Adipocyte (in vitro differentiated cells): ENCODE results near the gene NRXN2.

Experiments used
- DNase-seq: peaks from one replicate; pipeline ENCODE4 v3.0.0-alpha.2; 2015; ENCODE audit warnings: low read depth
- H3K27me3 ChIP-seq: replicated peaks from 2 replicates; pipeline ENCODE4 v1.7.0; 2013; ENCODE audit warnings: mild to moderate bottlenecking, low read length, moderate library complexity; ENCODE audit not compliant: control insufficient read depth, insufficient read depth
- H3K36me3 ChIP-seq: 2 replicates; pipeline ENCODE4 v1.7.0; 2013; ENCODE audit warnings: low read length, mild to moderate bottlenecking, moderate library complexity; ENCODE audit not compliant: control insufficient read depth, insufficient read depth, severe bottlenecking
- H3K4me1 ChIP-seq: 2 replicates; pipeline ENCODE4 v1.7.0; 2013; ENCODE audit warnings: mild to moderate bottlenecking, low read length, moderate library complexity; ENCODE audit not compliant: control insufficient read depth, insufficient read depth
- H3K4me3 ChIP-seq: 2 replicates; pipeline ENCODE4 v1.7.0; 2013; ENCODE audit warnings: mild to moderate bottlenecking, low read length, moderate library complexity
- H3K9ac ChIP-seq: 2 replicates; pipeline ENCODE4 v1.7.0; 2013; ENCODE audit warnings: mild to moderate bottlenecking, low read length, moderate library complexity
- H3K9me3 ChIP-seq: 2 replicates; pipeline ENCODE4 v1.7.0; 2013; ENCODE audit warnings: mild to moderate bottlenecking, low read length, moderate library complexity; ENCODE audit not compliant: control insufficient read depth

Gene NRXN2

GRCh38 chr11:64764753-64765152, 41.8 kb upstream of the NRXN2 start:
- peaks cover 66% of the 10 kb centered on the region for H3K36me3 ChIP-seq
- peaks cover 39% of the 10 kb centered on the region for H3K4me1 ChIP-seq
- no peaks in the 10 kb centered on the region for H3K9me3 ChIP-seq
- no peak overlapping the region for H3K4me3 ChIP-seq
- H3K27me3 ChIP-seq, result no peaks in the 10 kb centered on the region
- H3K9ac ChIP-seq, result no peak overlapping the region
- DNase-seq, result no peak

DNA sequence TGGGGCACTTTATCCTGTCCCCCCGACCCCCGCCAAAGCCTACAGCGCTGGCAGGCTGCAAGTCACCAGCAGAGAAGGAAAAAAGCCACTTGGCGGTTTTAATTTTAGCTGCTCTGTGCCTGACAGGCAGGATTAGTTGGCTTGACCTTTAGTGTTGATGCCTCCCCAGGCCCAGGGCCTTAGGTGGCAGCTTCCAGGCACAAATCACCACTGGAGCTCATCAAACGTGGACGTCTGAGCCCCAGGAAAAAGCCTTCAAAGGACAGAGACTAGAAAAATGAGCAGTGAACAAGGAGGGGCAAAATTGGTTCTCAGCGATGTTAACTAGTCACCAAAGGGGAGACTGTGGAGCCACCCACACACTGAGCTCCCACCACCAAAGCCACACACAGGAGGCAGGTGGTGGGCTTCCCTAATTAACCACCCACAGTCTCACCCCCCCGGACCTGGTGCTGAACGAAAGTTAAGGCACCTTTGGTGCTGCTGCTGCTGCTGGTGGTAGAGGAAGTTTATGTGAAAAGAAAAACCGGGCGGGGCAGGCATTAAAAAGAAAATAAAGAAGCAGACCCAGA, 41.1 kb upstream of the NRXN2 start:
- H3K27me3 ChIP-seq, result no peaks in the 10 kb centered on the region
- peaks cover 45% of the 10 kb centered on the region for H3K4me1 ChIP-seq
- H3K4me3 ChIP-seq, result no peak overlapping the region
- DNase-seq, result no peak
- no peaks in the 10 kb centered on the region for H3K9me3 ChIP-seq
- peak overlapping the region; percentile 33 for H3K9ac ChIP-seq
- H3K36me3 ChIP-seq, result peaks cover 60% of the 10 kb centered on the region

GRCh38 chr11:64763526-64764039, 40.6 kb upstream of the NRXN2 start:
- Histone ChIP-seq H3K27me3 (no peaks in the 10 kb centered on the region), H3K4me3 (no peak overlapping the region), H3K9me3 (no peaks in the 10 kb centered on the region), H3K9ac (peak overlapping the region; percentile 33), H3K36me3 (peaks cover 54% of the 10 kb centered on the region), H3K4me1 (peaks cover 45% of the 10 kb centered on the region)
- DNase-seq, result no peak

- Histone ChIP-seq H3K4me1 (peaks cover 45% of the 10 kb centered on the region), H3K9me3 (no peaks in the 10 kb centered on the region), H3K36me3 (peaks cover 48% of the 10 kb centered on the region), H3K9ac (peak overlapping the region; percentile 33), H3K4me3 (no peak overlapping the region), H3K27me3 (no peaks in the 10 kb centered on the region)
- no peak for DNase-seq
Observed at GRCh38 chr11:64762674-64763525, 39.9 kb upstream of the NRXN2 start.

DNA sequence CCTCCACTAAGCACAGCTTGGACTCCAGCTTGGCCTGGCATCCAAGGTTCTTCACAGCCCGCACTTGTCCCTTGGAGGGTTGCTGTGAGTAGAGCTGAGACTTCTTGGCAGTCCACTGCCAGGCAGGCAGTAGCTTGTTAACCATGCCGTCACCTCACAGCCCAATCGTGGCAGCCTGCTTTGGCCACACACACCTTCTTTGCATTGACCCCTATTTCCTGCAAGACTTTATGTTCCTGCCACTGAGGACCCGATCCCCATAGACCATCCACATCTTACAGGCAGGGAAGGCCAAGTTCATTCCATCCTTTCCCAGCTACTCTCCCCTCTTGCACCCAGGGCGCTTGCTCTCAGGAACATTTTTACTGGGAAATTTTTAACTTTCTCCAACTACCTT, 39.3 kb upstream of the NRXN2 start:
- Histone ChIP-seq H3K4me3 (no peak overlapping the region), H3K9ac (peak overlapping the region; percentile 25), H3K9me3 (no peaks in the 10 kb centered on the region), H3K4me1 (peaks cover 45% of the 10 kb centered on the region), H3K27me3 (no peaks in the 10 kb centered on the region), H3K36me3 (peaks cover 41% of the 10 kb centered on the region)
- DNase-seq, result no peak

DNA sequence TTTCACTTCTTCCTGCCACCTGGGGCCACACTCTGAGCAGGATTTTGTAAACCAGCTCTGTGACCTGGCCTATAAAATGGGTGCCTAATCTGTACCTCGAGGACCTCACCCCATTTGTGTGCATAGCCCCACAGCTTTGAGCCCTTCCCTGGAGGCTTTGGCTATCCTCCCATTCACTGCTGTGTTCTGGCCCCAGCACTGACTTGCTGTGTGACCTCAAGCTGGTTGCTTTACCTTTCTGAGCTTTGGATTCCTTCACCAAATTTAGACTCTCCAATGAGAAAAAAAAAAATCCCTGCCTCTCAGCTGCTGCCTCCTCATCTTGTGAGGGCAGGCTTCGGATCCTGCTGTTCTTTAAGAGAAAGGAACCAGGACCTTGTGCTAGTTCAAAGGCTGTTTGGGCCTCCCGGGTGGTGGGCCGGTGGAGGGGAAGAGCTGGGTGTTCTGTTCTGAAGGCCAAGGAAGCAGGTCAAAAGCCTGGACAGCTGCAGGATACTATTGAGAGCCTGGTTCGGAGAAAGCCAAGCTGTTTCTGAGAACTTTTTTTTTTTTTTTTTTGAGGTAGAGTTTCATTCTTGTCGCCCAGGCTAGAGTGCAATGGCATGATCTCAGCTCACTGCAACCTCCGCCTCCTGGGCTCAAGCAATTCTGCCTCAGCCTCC, 37.9 kb upstream of the NRXN2 start:
- no peak for DNase-seq
- Histone ChIP-seq H3K9me3 (no peaks in the 10 kb centered on the region), H3K36me3 (peaks cover 32% of the 10 kb centered on the region), H3K27me3 (no peaks in the 10 kb centered on the region), H3K4me1 (peaks cover 45% of the 10 kb centered on the region), H3K9ac (peak overlapping the region; percentile 78), H3K4me3 (no peak overlapping the region)

DNA sequence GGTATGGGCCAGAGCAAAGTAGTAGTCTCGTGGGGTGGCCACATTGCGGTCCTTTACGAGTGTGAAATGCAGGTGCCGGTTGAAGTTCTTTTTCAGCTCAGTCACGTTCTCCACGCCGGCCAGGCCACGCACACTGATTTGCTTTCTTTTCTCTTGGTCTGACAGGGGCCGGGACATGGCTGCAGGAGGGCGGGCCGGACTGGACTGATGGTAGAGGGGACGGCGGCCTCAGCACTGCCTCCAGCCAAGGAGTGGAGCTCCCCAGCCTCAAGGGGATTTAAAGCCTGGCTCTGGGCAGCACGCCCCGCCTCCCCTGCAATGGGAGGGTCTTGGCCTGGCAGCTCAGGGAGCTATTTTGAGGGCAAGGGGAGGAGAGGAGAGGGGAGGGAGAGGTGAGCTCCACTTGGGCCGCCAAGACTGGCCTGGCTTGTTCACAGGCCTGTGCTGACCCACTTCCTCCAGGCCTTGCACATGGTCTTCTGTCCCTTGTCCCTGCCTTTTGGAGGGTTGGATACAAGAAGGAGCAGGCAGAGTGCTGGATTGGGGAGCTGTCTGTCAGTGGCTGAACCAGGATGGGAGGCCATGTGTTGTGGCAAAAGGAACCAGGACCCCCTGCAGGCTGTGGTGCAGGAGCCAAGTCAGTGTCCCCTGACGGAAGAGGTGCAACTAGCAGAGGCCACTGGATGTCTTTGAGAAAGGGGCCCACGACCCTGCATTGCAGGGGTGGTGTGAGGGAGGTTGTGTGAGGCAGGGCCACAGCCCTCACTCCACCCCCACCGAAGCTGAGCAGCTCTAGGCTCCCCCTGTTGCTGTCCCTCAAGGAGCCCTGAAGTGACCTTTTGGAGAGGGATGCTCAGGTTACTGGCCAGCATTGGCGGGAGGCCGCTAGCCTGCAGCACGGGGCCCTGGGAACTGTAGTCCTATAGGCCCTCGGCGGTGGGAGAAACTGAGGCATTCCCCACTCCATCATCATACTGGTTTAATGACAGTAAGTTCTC, 37.0 kb upstream of the NRXN2 start, which contains the start of gene PYGM:
TSS of gene PYGM (minus strand) at position 253 of the 998 bp plus-strand sequence. CDS start at position 177, 76 bp downstream.
- Histone ChIP-seq H3K27me3 (no peaks in the 10 kb centered on the region), H3K4me3 (peak within 1 kb of the TSS; percentile 56), H3K9ac (peak within 1 kb of the TSS; percentile 78), H3K9me3 (no peaks in the 10 kb centered on the region), H3K36me3 (peaks cover 25% of the 10 kb centered on the region), H3K4me1 (peaks cover 45% of the 10 kb centered on the region)
- no peak for DNase-seq

DNA sequence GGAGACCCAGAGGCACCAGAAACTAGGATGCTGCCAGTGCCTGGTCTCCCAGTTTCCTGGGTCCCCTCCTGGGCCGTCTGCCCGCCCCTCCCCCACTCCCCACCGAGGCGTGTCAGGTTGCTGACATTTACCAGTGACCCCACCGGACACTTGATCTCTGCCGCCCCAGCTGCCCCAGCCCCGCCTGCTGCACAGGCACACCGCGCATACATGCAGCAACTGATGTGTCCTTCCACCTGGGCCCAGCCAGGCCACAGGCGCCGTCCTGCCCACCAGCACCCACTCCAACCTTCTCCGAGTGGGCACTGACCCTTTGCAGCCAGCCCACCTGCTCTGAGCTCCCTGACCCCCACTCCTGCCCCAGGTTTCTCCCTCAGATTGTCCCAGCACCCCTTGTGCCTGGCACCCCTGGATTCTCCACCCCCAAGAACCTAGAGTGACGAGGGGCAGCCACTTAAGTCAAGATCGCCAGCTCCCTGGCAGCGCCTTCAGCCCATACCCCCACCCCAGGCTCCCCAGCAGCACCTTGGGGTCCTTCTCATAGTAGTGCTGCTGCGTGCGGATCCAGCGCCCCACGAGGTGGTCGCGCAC, 36.2 kb upstream of the NRXN2 start:
- Histone ChIP-seq H3K9ac (peak overlapping the region; percentile 78), H3K4me1 (peaks cover 45% of the 10 kb centered on the region), H3K27me3 (no peaks in the 10 kb centered on the region), H3K36me3 (peaks cover 17% of the 10 kb centered on the region), H3K4me3 (peak overlapping the region; percentile 56), H3K9me3 (no peaks in the 10 kb centered on the region)
- DNase-seq, result no peak

DNA sequence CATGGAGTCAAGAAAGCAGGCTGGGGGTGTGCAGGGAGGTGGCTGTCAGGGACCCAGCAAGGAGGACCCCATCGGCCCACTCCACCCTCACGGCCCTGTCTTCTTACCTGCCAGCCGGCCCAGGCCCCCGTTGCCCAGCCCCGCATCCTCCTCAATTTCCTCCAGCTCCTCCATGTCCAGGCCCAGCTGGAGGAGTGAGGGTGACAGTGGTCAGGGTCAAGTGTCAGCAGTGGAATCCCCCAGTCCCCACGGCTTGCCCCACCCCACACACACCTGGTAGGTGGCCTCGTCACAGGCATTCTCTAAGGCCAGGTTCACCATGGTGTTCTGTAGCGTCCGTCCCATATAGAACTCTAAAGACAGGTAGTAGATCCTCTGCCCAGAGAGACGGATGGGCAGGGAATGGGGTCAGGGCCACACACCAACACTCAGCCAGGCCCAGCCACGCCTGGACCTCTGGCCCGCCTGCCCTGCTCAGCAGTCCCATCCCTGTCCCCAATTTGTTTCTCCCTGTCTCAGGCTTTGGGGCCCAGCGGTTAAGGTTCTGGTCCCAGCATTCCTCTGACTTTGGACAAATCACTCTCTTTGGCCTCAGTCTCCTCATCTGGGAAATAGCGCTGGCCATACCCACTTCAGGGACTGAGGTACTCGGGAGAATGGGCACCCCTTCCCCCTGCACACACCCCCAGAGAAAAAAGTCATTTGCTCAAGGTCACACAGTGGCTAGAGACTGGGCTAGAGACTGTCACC, 35.5 kb upstream of the NRXN2 start:
- Histone ChIP-seq H3K4me1 (peaks cover 37% of the 10 kb centered on the region), H3K27me3 (no peaks in the 10 kb centered on the region), H3K9me3 (no peaks in the 10 kb centered on the region), H3K9ac (no peak overlapping the region), H3K36me3 (peaks cover 10% of the 10 kb centered on the region), H3K4me3 (no peak overlapping the region)
- DNase-seq, result no peak
